Measurements from ENCODE around the gene KCNIP4. TPM values are rescaled to one million over a fixed set of nuclear protein-coding genes. Genes with fewer than 3 reads are reported as not detected.

Gene KCNIP4
- total and polyA plus RNA-seq, 2 experiments from 2014 or later, result 0.14 to 0.63 TPM

DNA sequence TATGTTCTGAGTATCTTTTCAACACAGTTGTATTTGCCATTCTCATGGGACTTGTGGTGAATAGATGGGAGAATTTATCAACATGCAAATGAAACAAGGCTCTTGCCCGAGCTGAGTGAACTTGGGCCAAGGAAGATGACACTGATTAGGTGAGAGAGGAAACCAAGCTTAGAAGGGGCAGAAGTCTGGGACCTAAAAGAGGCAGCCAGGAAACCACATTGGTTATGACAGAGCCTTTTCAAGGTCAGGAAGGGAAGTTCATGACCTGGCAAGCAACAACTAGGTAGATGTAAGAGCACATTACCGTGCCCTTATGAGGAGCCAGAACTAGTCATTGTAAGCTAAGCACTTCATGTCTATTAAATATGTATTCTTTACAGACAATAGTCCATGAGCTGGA lies 658.0 kb downstream of the KCNIP4 start:
- Histone ChIP-seq H3K9me2 (ENCODE audit: insufficient read depth) (no peaks in the 10 kb centered on the region), H3K4me2 (no peak overlapping the region), H3K4me1 (ENCODE audit: insufficient read depth) (no peaks in the 10 kb centered on the region), H3K36me3 (ENCODE audit: insufficient read depth) (no peaks in the 10 kb centered on the region), H3K79me2 (replicated peaks; ENCODE audit: insufficient read depth) (no peaks in the 10 kb centered on the region), H2AFZ (no peak overlapping the region), H4K20me1 (replicated peaks; ENCODE audit: insufficient read depth) (no peaks in the 10 kb centered on the region), H3F3A (replicated peaks; ENCODE audit: low read depth) (no peaks in the 10 kb centered on the region), H3K4me3 (no peak overlapping the region), H3K27ac (ENCODE audit: low read depth) (no peak overlapping the region), H3K27me3 (ENCODE audit: insufficient read depth) (no peaks in the 10 kb centered on the region)
- DNase-seq (ENCODE audit: low spot score) (no peak), ATAC-seq (no peak)
- TF ChIP-seq ZNF331 (CRISPR knock-in tag; IDR thresholded peaks at IDR 0.05; ENCODE audit: low read depth), result no peak
- TF ChIP-seq JUNB (IDR thresholded peaks at IDR 0.05; ENCODE audit: unreplicated experiment), result no peak
- TF ChIP-seq, protein P1, sequence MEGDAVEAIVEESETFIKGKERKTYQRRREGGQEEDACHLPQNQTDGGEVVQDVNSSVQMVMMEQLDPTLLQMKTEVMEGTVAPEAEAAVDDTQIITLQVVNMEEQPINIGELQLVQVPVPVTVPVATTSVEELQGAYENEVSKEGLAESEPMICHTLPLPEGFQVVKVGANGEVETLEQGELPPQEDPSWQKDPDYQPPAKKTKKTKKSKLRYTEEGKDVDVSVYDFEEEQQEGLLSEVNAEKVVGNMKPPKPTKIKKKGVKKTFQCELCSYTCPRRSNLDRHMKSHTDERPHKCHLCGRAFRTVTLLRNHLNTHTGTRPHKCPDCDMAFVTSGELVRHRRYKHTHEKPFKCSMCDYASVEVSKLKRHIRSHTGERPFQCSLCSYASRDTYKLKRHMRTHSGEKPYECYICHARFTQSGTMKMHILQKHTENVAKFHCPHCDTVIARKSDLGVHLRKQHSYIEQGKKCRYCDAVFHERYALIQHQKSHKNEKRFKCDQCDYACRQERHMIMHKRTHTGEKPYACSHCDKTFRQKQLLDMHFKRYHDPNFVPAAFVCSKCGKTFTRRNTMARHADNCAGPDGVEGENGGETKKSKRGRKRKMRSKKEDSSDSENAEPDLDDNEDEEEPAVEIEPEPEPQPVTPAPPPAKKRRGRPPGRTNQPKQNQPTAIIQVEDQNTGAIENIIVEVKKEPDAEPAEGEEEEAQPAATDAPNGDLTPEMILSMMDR (conservative IDR thresholded peaks at IDR 0.05; ENCODE audit: low read depth in 2 of 2), result no peak
- TF ChIP-seq STAT1 (IDR thresholded peaks at IDR 0.05; ENCODE audit: unreplicated experiment), result no peak
- no peak for TF ChIP-seq CREB1 (CRISPR knock-in tag; IDR thresholded peaks at IDR 0.05; ENCODE audit: low read depth)
- TF ChIP-seq, protein P2, sequence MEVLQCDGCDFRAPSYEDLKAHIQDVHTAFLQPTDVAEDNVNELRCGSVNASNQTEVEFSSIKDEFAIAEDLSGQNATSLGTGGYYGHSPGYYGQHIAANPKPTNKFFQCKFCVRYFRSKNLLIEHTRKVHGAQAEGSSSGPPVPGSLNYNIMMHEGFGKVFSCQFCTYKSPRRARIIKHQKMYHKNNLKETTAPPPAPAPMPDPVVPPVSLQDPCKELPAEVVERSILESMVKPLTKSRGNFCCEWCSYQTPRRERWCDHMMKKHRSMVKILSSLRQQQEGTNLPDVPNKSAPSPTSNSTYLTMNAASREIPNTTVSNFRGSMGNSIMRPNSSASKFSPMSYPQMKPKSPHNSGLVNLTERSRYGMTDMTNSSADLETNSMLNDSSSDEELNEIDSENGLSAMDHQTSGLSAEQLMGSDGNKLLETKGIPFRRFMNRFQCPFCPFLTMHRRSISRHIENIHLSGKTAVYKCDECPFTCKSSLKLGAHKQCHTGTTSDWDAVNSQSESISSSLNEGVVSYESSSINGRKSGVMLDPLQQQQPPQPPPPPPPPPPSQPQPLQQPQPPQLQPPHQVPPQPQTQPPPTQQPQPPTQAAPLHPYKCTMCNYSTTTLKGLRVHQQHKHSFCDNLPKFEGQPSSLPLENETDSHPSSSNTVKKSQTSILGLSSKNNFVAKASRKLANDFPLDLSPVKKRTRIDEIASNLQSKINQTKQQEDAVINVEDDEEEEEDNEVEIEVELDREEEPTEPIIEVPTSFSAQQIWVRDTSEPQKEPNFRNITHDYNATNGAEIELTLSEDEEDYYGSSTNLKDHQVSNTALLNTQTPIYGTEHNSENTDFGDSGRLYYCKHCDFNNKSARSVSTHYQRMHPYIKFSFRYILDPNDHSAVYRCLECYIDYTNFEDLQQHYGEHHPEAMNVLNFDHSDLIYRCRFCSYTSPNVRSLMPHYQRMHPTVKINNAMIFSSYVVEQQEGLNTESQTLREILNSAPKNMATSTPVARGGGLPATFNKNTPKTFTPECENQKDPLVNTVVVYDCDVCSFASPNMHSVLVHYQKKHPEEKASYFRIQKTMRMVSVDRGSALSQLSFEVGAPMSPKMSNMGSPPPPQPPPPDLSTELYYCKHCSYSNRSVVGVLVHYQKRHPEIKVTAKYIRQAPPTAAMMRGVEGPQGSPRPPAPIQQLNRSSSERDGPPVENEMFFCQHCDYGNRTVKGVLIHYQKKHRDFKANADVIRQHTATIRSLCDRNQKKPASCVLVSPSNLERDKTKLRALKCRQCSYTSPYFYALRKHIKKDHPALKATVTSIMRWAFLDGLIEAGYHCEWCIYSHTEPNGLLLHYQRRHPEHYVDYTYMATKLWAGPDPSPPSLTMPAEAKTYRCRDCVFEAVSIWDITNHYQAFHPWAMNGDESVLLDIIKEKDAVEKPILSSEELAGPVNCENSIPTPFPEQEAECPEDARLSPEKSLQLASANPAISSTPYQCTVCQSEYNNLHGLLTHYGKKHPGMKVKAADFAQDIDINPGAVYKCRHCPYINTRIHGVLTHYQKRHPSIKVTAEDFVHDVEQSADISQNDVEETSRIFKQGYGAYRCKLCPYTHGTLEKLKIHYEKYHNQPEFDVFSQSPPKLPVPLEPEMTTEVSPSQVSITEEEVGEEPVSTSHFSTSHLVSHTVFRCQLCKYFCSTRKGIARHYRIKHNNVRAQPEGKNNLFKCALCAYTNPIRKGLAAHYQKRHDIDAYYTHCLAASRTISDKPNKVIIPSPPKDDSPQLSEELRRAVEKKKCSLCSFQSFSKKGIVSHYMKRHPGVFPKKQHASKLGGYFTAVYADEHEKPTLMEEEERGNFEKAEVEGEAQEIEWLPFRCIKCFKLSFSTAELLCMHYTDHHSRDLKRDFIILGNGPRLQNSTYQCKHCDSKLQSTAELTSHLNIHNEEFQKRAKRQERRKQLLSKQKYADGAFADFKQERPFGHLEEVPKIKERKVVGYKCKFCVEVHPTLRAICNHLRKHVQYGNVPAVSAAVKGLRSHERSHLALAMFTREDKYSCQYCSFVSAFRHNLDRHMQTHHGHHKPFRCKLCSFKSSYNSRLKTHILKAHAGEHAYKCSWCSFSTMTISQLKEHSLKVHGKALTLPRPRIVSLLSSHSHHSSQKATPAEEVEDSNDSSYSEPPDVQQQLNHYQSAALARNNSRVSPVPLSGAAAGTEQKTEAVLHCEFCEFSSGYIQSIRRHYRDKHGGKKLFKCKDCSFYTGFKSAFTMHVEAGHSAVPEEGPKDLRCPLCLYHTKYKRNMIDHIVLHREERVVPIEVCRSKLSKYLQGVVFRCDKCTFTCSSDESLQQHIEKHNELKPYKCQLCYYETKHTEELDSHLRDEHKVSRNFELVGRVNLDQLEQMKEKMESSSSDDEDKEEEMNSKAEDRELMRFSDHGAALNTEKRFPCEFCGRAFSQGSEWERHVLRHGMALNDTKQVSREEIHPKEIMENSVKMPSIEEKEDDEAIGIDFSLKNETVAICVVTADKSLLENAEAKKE (CRISPR knock-in tag; IDR thresholded peaks at IDR 0.05), result no peak
- no peak for TF ChIP-seq ZNF114 (CRISPR knock-in tag; IDR thresholded peaks at IDR 0.05)
- H3K4me1 Mint-ChIP-seq, result no peaks in the 10 kb centered on the region
- no peaks in the 10 kb centered on the region for H3K9me3 Mint-ChIP-seq
- H3K27me3 Mint-ChIP-seq (ENCODE audit: insufficient read depth, low read depth, poor library complexity), result no peaks in the 10 kb centered on the region
- no peak overlapping the region for H3K4me3 Mint-ChIP-seq
- no peaks in the 10 kb centered on the region for H3K36me3 Mint-ChIP-seq (ENCODE audit: low read depth)
- no peak overlapping the region for H3K27ac Mint-ChIP-seq
